Astrocyte of the spinal cord (primary cell): Measurements from ENCODE around the gene RTL1.

Experiments
- DNase-seq: peaks from one replicate; pipeline ENCODE4 v3.0.0; 2011; ENCODE audit warnings: low read depth, low spot score
- H3K4me3 ChIP-seq: 2 replicates; pipeline ENCODE4 v1.5.1; 2011; ENCODE audit warnings: low read depth, mild to moderate bottlenecking, low read length, moderate library complexity
- in situ Hi-C: cut with HindIII; loops from 2 replicates; pipeline ENCODE4 v1.10.0; 2017; ENCODE audit warnings: low sequenced_read_pairs
- TF ChIP-seq, protein P1 (sequence below): IDR thresholded peaks from 2 replicates; pipeline ENCODE4 v1.5.1; 2012; ENCODE audit warnings: low read depth, mild to moderate bottlenecking, low read length, inconsistent platforms

The RTL1 gene

DNA sequence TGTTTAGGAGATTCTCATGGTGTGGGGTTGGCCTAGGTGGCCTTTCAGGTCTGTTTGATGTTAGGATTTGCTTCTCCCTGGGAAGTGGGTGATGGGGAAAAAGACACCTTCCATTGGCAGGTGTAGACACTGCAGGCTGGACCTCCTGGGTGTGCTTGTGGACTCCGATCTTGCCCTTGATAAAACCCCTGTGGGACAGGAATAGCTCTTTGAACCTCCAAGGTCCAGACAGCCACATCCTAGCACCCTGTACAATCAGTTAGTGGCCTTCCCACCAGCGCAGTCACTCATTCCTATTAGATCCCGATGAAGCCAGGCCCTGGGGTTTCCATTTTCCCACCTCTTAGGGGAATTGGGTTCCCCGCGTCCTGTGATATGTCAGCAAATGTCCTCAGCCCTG, 49.1 kb downstream of the RTL1 start:
- H3K4me3 ChIP-seq, result no peak overlapping the region
- in situ Hi-C loops, result no loop called here
- TF ChIP-seq, protein P1, sequence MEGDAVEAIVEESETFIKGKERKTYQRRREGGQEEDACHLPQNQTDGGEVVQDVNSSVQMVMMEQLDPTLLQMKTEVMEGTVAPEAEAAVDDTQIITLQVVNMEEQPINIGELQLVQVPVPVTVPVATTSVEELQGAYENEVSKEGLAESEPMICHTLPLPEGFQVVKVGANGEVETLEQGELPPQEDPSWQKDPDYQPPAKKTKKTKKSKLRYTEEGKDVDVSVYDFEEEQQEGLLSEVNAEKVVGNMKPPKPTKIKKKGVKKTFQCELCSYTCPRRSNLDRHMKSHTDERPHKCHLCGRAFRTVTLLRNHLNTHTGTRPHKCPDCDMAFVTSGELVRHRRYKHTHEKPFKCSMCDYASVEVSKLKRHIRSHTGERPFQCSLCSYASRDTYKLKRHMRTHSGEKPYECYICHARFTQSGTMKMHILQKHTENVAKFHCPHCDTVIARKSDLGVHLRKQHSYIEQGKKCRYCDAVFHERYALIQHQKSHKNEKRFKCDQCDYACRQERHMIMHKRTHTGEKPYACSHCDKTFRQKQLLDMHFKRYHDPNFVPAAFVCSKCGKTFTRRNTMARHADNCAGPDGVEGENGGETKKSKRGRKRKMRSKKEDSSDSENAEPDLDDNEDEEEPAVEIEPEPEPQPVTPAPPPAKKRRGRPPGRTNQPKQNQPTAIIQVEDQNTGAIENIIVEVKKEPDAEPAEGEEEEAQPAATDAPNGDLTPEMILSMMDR, result no peak
- DNase-seq, result no peak

GRCh38 chr14:100851946-100852620, 51.4 kb downstream of the RTL1 start:
- in situ Hi-C loops, result no loop called here
- TF ChIP-seq, protein P1, result no peak
- no peak overlapping the region for H3K4me3 ChIP-seq
- DNase-seq, result no peak

DNA sequence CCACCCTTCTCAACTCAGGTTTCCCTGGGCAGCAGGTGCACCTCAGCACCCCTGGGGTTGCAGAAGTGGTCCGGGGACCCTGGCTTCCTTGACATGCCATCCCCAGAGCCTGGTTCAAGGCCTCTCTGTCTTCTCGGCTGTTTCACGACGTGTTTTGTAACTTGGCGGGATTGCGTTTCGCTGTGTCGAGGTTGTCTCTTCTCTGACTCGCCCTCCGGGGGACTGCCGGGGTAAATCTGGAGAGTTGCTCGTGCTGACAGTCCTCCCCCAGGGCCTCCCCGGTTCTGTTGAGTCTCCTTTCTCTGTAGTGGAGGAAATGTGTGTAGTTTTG, 52.0 kb downstream of the RTL1 start:
- DNase-seq, result no peak
- in situ Hi-C loops, result no loop called here
- H3K4me3 ChIP-seq, result no peak overlapping the region
- TF ChIP-seq, protein P1, result no peak

- TF ChIP-seq, protein P1, result peak; percentile 64
- DNase-seq, result no peak
- no peak overlapping the region for H3K4me3 ChIP-seq
- in situ Hi-C loops, result no loop called here
Measured at GRCh38 chr14:100850841-100851585, 52.5 kb downstream of the RTL1 start.

DNA sequence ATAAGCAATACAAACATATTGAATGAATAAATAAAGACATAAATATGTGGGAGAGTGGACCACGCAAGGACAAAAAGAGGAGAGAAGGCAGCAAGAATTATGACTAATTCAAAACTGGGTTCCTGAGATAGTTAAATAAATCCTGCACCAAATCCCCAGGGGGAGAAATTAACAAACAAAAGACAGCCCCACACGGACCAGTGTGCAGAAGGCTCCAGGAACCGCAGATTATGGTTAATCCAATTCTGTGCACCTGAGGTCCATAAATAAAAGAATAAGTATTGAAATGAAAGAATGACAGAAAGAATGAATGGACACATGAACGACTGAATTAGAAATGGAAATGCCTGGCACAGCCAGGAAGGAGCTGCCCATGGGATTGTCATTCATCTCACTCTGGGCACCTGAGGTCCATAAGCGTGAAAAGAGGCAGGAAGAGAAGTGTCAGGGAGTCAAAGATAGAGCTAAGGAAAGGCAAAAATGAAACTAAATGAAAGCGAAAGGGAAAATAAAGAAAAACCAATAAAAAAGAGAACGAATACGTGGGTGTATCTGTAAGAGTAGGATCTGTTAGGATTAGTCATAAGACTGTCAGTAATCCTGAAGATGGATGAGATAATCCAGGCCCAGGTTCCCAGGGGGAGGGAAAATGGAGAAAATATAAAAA, 54.3 kb downstream of the RTL1 start:
- TF ChIP-seq, protein P1, result no peak
- H3K4me3 ChIP-seq, result no peak overlapping the region
- DNase-seq, result no peak
- in situ Hi-C loops, result no loop called here

GRCh38 chr14:100846309-100846859, 57.1 kb downstream of the RTL1 start:
- DNase-seq, result no peak
- in situ Hi-C loops, result no loop called here
- TF ChIP-seq, protein P1, result no peak
- H3K4me3 ChIP-seq, result no peak overlapping the region
